ENCODE measurements around the gene ATP8A2. TPM values are rescaled to one million over a fixed set of nuclear protein-coding genes. Genes with fewer than 3 reads are reported as not detected.

The ATP8A2 gene
- total RNA-seq, 2 experiments from 2014 or later, result 0.92 to 0.94 TPM

DNA sequence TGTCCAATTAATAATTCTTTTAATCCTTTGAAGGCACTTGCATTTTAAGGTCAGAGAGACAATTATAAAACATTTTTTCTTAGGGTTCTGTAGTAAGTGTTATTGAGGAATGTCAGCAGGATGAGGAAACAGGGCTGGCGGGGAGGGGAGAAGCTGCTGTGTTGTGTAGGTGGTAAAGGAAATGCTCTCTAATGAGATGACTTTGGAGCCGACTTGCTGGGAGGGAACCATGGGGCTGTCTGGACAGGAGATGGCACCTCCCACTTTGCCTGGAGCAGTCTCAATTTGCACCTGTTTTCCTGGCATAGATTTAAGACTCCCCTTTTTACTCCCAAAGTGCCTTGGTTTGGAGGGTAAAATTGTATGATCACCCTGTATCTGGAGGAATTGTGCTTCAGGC lies 230.4 kb downstream of the ATP8A2 start:
- Mint-ChIP-seq H3K9me3 (no peaks in the 10 kb centered on the region), H3K4me1 (ENCODE audit: low read depth) (no peaks in the 10 kb centered on the region), H3K27me3 (peaks cover 19% of the 10 kb centered on the region), H3K27ac (no peak overlapping the region), H3K4me3 (no peak overlapping the region), H3K36me3 (ENCODE audit: low read depth) (no peaks in the 10 kb centered on the region)
- DNase-seq, result no peak
- POLR2A ChIA-PET, result no interaction called here
- TF ChIP-seq, protein P1, sequence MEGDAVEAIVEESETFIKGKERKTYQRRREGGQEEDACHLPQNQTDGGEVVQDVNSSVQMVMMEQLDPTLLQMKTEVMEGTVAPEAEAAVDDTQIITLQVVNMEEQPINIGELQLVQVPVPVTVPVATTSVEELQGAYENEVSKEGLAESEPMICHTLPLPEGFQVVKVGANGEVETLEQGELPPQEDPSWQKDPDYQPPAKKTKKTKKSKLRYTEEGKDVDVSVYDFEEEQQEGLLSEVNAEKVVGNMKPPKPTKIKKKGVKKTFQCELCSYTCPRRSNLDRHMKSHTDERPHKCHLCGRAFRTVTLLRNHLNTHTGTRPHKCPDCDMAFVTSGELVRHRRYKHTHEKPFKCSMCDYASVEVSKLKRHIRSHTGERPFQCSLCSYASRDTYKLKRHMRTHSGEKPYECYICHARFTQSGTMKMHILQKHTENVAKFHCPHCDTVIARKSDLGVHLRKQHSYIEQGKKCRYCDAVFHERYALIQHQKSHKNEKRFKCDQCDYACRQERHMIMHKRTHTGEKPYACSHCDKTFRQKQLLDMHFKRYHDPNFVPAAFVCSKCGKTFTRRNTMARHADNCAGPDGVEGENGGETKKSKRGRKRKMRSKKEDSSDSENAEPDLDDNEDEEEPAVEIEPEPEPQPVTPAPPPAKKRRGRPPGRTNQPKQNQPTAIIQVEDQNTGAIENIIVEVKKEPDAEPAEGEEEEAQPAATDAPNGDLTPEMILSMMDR (IDR thresholded peaks at IDR 0.05), result no peak
- intact Hi-C loops (cut with micrococcal nuclease), result no loop called here
- CTCF ChIA-PET, result no interaction called here
- ATAC-seq, result no peak

DNA sequence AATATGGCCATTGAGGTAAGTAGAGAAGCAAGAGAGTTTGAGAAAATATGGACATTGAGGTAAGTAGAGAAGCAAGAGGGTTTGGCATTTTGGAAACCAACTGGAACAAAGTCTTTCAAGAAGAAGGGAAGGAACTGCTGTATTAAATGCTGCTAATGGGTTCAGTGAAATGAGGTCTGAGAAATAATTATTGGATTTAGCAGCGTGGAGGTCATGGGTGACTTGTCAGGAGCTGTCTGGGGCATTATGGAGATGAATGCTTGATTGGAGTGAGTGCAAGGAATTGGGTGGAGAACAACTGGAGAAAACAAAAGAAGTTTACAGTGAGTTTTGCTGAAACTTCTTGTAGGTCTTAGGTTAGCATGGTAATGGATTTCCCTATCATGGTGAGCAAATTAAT lies 232.3 kb downstream of the ATP8A2 start:
- intact Hi-C loops (cut with micrococcal nuclease), result no loop called here
- TF ChIP-seq, protein P1 (IDR thresholded peaks at IDR 0.05), result no peak
- CTCF ChIA-PET, result no interaction called here
- H3K27me3 Mint-ChIP-seq, result peaks cover 16% of the 10 kb centered on the region
- no peaks in the 10 kb centered on the region for H3K36me3 Mint-ChIP-seq (ENCODE audit: low read depth)
- no peak overlapping the region for H3K4me3 Mint-ChIP-seq
- no peaks in the 10 kb centered on the region for H3K4me1 Mint-ChIP-seq (ENCODE audit: low read depth)
- DNase-seq (no peak), ATAC-seq (no peak)
- H3K27ac Mint-ChIP-seq, result no peak overlapping the region
- H3K9me3 Mint-ChIP-seq, result no peaks in the 10 kb centered on the region
- POLR2A ChIA-PET, result no interaction called here

DNA sequence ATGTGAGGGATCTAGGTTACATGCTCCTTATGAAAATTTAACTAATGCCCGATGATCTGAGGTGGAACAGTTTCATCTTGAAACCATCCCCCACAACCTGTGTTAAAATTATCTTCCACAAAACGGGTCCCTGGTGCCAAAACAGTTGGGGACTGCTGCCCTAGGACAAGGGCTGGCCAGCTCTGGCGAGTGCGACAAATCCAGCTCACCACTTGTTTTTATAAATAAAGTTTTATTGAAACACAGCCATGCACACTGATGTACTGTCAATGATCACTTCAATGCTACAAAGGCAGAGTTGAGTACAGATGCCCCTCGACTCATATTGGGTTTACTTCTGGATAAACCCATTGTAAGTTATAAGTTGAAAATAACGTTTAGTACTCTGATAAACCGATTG lies 235.3 kb downstream of the ATP8A2 start:
- no peak for DNase-seq
- Mint-ChIP-seq H3K27ac (no peak overlapping the region), H3K9me3 (peaks cover 6% of the 10 kb centered on the region), H3K4me1 (ENCODE audit: low read depth) (no peaks in the 10 kb centered on the region), H3K27me3 (peaks cover 19% of the 10 kb centered on the region), H3K36me3 (ENCODE audit: low read depth) (no peaks in the 10 kb centered on the region), H3K4me3 (no peak overlapping the region)
- TF ChIP-seq, protein P1 (IDR thresholded peaks at IDR 0.05), result no peak
- CTCF ChIA-PET, result no interaction called here
- POLR2A ChIA-PET, result no interaction called here
- no peak for ATAC-seq
- intact Hi-C loops (cut with micrococcal nuclease), result no loop called here

DNA sequence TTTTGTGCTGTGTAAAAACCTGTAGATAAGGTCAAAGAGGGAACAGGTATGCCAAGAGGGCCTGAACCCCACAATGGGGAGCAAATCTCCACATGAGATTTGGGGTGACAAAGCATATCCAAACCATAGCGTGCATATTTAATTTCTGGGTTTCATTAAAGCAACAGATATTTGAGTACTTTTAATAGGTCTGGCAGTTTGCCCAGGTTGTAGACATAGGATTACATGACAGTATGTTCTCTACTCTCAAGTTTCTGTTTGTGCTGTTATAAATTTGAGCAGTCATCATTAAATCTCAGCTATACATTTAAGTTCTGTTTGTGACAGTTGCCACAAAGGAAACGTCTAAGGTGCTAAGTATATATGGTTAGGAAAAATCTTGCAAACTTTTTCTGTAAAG lies 236.4 kb downstream of the ATP8A2 start:
- DNase-seq, result no peak
- ChIA-PET POLR2A (no interaction called here), CTCF (no interaction called here)
- no peak overlapping the region for H3K4me3 Mint-ChIP-seq
- intact Hi-C loops (cut with micrococcal nuclease), result no loop called here
- no peaks in the 10 kb centered on the region for H3K4me1 Mint-ChIP-seq (ENCODE audit: low read depth)
- H3K36me3 Mint-ChIP-seq (ENCODE audit: low read depth), result no peaks in the 10 kb centered on the region
- no peak for ATAC-seq
- H3K27me3 Mint-ChIP-seq, result peaks cover 14% of the 10 kb centered on the region
- H3K27ac Mint-ChIP-seq, result no peak overlapping the region
- H3K9me3 Mint-ChIP-seq, result peaks cover 6% of the 10 kb centered on the region
- TF ChIP-seq, protein P1 (IDR thresholded peaks at IDR 0.05), result no peak

DNA sequence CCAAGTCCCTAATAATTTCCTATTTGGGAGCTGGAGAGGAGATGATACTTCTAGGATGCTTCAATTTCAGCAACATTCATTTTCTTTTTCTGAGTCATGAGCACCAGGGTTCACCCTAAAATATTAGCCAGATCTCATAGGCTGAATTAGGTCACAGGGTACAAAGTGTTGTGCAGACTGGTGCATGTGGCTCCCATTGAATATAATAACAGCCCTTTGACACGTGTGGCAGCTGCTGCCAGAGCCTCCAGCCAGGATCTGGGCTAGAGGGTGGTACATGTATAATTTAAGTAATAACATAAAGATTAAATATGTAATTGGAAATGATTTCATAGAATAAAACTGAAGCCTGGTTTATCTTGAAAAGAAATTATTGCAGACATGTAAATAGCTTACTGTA lies 244.9 kb downstream of the ATP8A2 start:
- Mint-ChIP-seq H3K4me3 (no peak overlapping the region), H3K27me3 (peaks cover 9% of the 10 kb centered on the region), H3K36me3 (ENCODE audit: low read depth) (no peaks in the 10 kb centered on the region), H3K4me1 (ENCODE audit: low read depth) (no peaks in the 10 kb centered on the region), H3K9me3 (no peaks in the 10 kb centered on the region), H3K27ac (no peak overlapping the region)
- no peak for ATAC-seq
- TF ChIP-seq, protein P1 (IDR thresholded peaks at IDR 0.05), result no peak
- no peak for DNase-seq
- ChIA-PET CTCF (no interaction called here), POLR2A (no interaction called here)
- intact Hi-C loops (cut with micrococcal nuclease), result no loop called here
